Esophagus squamous epithelium (tissue), 5 donors: ENCODE results near the gene UCHL1. TPM values are rescaled to one million over a fixed set of nuclear protein-coding genes. Genes with fewer than 3 reads are reported as not detected.
A peak's percentile ranks its signal among the peaks of the same experiment; 100 is the strongest.

Experiments
- DNase-seq: peaks from one replicate; lab custom pipeline; 2025; lab: John Stamatoyannopoulos, UW
- H3K27ac ChIP-seq, 4 donors: fragments of 200-600 bp; sonication (generic); one replicate each; pipeline ENCODE4 v1.5.1; 2016 to 2019; ENCODE audit warnings: mild to moderate bottlenecking in 1 of 4
- H3K27me3 ChIP-seq, 4 donors: fragments of 200-600 bp; sonication (generic); 1 replicate in 3 of 4; 2 replicates in 1 of 4; pipeline versions ENCODE4 v1.5.1 to v1.6.0; 2017 to 2021; ENCODE audit warnings: antibody characterized with exemption in 1 of 4
- H3K36me3 ChIP-seq, 3 donors: fragments of 200-600 bp; sonication (generic); one replicate each; pipeline ENCODE4 v1.5.1; 2016 to 2019
- H3K4me1 ChIP-seq, 3 donors: fragments of 200-600 bp; sonication (generic); one replicate each; pipeline ENCODE4 v1.5.1; 2017 to 2019
- H3K4me3 ChIP-seq, 4 donors: fragments of 200-600 bp; sonication (generic); 1 replicate in 3 of 4; 2 replicates in 1 of 4; pipeline ENCODE4 v1.5.1; 2016 to 2019; ENCODE audit warnings: mild to moderate bottlenecking in 2 of 4, moderate library complexity in 1 of 4
- H3K9me3 ChIP-seq, 3 donors: fragments of 200-600 bp; sonication (generic); one replicate each; pipeline ENCODE4 v1.5.1; 2016 to 2019
- CTCF ChIP-seq, 6 experiments: fragments of 450-650 bp in 4 of 6; fragments of 200-600 bp in 2 of 6; sonication (generic) in 2 of 6; IDR thresholded peaks; one replicate each; pipeline ENCODE4 v1.5.1; 2016 to 2019; ENCODE audit warnings: antibody characterized with exemption in 6 of 6, mild to moderate bottlenecking in 4 of 6, moderate library complexity in 4 of 6
- POLR2A ChIP-seq, 4 donors: fragments of 450-650 bp; IDR thresholded peaks; one replicate each; pipeline ENCODE4 v1.6.1; 2017; ENCODE audit warnings: antibody characterized with exemption in 4 of 4, mild to moderate bottlenecking in 4 of 4, moderate library complexity in 3 of 4
- WGBS, 2 donors: methylation state at CpG; one replicate each; pipeline ENCODE4 v1.1.5; 2018; 5-methylcytosine and 5-hydroxymethylcytosine counted together
- intact Hi-C: fragments of 100-400 bp; cut with DNase I; formaldehyde crosslinking; loops from one replicate; pipeline ENCODE4 v1.15.0; 2022
- total RNA-seq, 4 donors: library from RNA; depleted of rRNA; stranded (reverse); fragments of >200 nt; gene quantifications; one replicate each; pipeline ENCODE4 v1.1.0, GENCODE V29; 2016
- donor health status: DM: yes; HTN: yes; CAD: no.

UCHL1 gene
- total RNA-seq, 4 donors from 2014 or later: 3.9 to 9.6 (median 9.0) TPM

- TF ChIP-seq POLR2A (IDR thresholded peaks at IDR 0.05) (no peak), CTCF (IDR thresholded peaks at IDR 0.05) (no peak)
- WGBS, 2 donors: 26 to 45% methylated on average over 6 to 8 of the region's 9 CpGs
- peak overlapping the region; percentile 78 to 94 (median 92) for H3K27ac ChIP-seq
- intact Hi-C loops: loop anchor here (5.0 kb wide), 1 partner anchor 288 kb away; no protein-coding TSS in a partner anchor
- peaks cover 0 to 6% (median 0%) of the 10 kb centered on the region in 4 donors for H3K27me3 ChIP-seq
- DNase-seq: no peak
- H3K36me3 ChIP-seq: no peaks in the 10 kb centered on the region
- H3K9me3 ChIP-seq: no peaks in the 10 kb centered on the region
- peak overlapping the region in 2 of 4 donors; percentile 89 to 96 for H3K4me3 ChIP-seq
- peaks cover 0 to 48% (median 14%) of the 10 kb centered on the region in 3 donors for H3K4me1 ChIP-seq
Measured at GRCh38 chr4:41215155-41215554, 41.6 kb upstream of the UCHL1 start.

- Histone ChIP-seq H3K9me3 (no peaks in the 10 kb centered on the region), H3K4me1 (peaks cover 0 to 48% (median 14%) of the 10 kb centered on the region in 3 donors), H3K4me3 (peak overlapping the region; percentile 50 to 82 (median 68)), H3K27ac (peak overlapping the region; percentile 91 to 94 (median 94)), H3K27me3 (peaks cover 0 to 6% (median 0%) of the 10 kb centered on the region in 4 donors), H3K36me3 (no peaks in the 10 kb centered on the region)
- intact Hi-C loops: loop anchor here (5.0 kb wide), 1 partner anchor 289 kb away; no protein-coding TSS in a partner anchor
- no peak for DNase-seq
- WGBS, 2 donors: 0 to 40% methylated on average over 2 of the region's 8 CpGs
- no peak for TF ChIP-seq POLR2A (IDR thresholded peaks at IDR 0.05)
- TF ChIP-seq CTCF (IDR thresholded peaks at IDR 0.05): no peak
Measured at GRCh38 chr4:41215969-41216293, 40.8 kb upstream of the UCHL1 start.

- H3K4me3 ChIP-seq: peak overlapping the region; percentile 50 to 82 (median 68)
- peaks cover 0 to 9% (median 0%) of the 10 kb centered on the region in 4 donors for H3K27me3 ChIP-seq
- H3K27ac ChIP-seq: peak overlapping the region; percentile 91 to 94 (median 94)
- DNase-seq: no peak
- TF ChIP-seq POLR2A (IDR thresholded peaks at IDR 0.05): peak in 1 of 4 donors; percentile 53
- peak in 5 of 6 experiments; percentile 7 to 50 (median 41) for TF ChIP-seq CTCF (IDR thresholded peaks at IDR 0.05)
- intact Hi-C loops: loop anchor here (5.0 kb wide), 1 partner anchor 289 kb away; no protein-coding TSS in a partner anchor
- peaks cover 0 to 48% (median 14%) of the 10 kb centered on the region in 3 donors for H3K4me1 ChIP-seq
- WGBS, 2 donors: 3 to 7% methylated on average over 9 to 20 of the region's 59 CpGs
- H3K36me3 ChIP-seq: no peaks in the 10 kb centered on the region
- no peaks in the 10 kb centered on the region for H3K9me3 ChIP-seq
Measured at GRCh38 chr4:41216294-41217019, 40.3 kb upstream of the UCHL1 start.

GRCh38 chr4:41217020-41217333 lies 39.8 kb upstream of the UCHL1 start:
- peak overlapping the region; percentile 50 to 82 (median 68) for H3K4me3 ChIP-seq
- DNase-seq: no peak
- H3K27ac ChIP-seq: peak overlapping the region; percentile 91 to 94 (median 94)
- H3K9me3 ChIP-seq: no peaks in the 10 kb centered on the region
- H3K4me1 ChIP-seq: peaks cover 0 to 45% (median 14%) of the 10 kb centered on the region in 3 donors
- H3K36me3 ChIP-seq: no peaks in the 10 kb centered on the region
- intact Hi-C loops: loop anchor here (5.0 kb wide), 1 partner anchor 290 kb away; no protein-coding TSS in a partner anchor
- TF ChIP-seq CTCF (IDR thresholded peaks at IDR 0.05) (no peak), POLR2A (IDR thresholded peaks at IDR 0.05) (no peak)
- WGBS, 2 donors: 11 to 13% methylated on average over 2 of the region's 2 CpGs
- peaks cover 0 to 13% (median 0%) of the 10 kb centered on the region in 4 donors for H3K27me3 ChIP-seq

- H3K27ac ChIP-seq: peak overlapping the region in 2 of 4 donors; percentile 94
- no peak for DNase-seq
- no peak overlapping the region for H3K4me3 ChIP-seq
- H3K27me3 ChIP-seq: peaks cover 0 to 13% (median 0%) of the 10 kb centered on the region in 4 donors
- no peaks in the 10 kb centered on the region for H3K36me3 ChIP-seq
- TF ChIP-seq POLR2A (IDR thresholded peaks at IDR 0.05): no peak
- TF ChIP-seq CTCF (IDR thresholded peaks at IDR 0.05): no peak
- no peaks in the 10 kb centered on the region for H3K9me3 ChIP-seq
- WGBS, 2 donors: 68 to 83% methylated on average over 2 of the region's 2 CpGs
- H3K4me1 ChIP-seq: peaks cover 0 to 41% (median 14%) of the 10 kb centered on the region in 3 donors
- intact Hi-C loops: loop anchor here (5.0 kb wide), 1 partner anchor 290 kb away; no protein-coding TSS in a partner anchor
Measured at GRCh38 chr4:41217374-41217773, 39.4 kb upstream of the UCHL1 start.
